Panc1 (cell line): ENCODE results near the gene GAB1. TPM values are rescaled to one million over a fixed set of nuclear protein-coding genes. Genes with fewer than 3 reads are reported as not detected.

ENCODE experiments used
- ATAC-seq: fragments of 200-7000 bp; cut with Tn5 transposase; 2 replicates; pipeline ENCODE4 v1.9.1; 2020; ENCODE audit warnings: mild to moderate bottlenecking, moderate library complexity
- BruUV-seq: library from RNA; stranded (reverse); fragments of 400-500 nt; replicated peaks from 2 replicates; lab custom pipeline; 2021; lab: Mats Ljungman, UMichigan
- CTCF ChIA-PET: fragments of 300-600 bp; sonication (Branson Sonifier 250); formaldehyde crosslinking; loops from one replicate; lab custom pipeline; 2022; ENCODE audit warnings: antibody characterized with exemption; lab: Charles Lee
- POLR2A ChIA-PET: fragments of 300-600 bp; sonication (Branson Sonifier 250); formaldehyde crosslinking; loops from one replicate; lab custom pipeline; 2022; ENCODE audit warnings: antibody characterized with exemption; lab: Charles Lee
- DNase-seq: peaks from one replicate; pipeline ENCODE4 v3.0.0-alpha.2; 2010; ENCODE audit warnings: low read depth, low spot score
- H3K27ac ChIP-seq: 2 replicates; pipeline ENCODE4 v1.5.1; 2011; ENCODE audit warnings: mild to moderate bottlenecking, low read length, inconsistent platforms
- H3K27me3 ChIP-seq: fragments of 200-500 bp; sonication (Bioruptor generic); 2 replicates; pipeline ENCODE4 v1.6.0; 2014; ENCODE audit warnings: low read length, inconsistent platforms; ENCODE audit not compliant: control insufficient read depth, insufficient read depth
- H3K36me3 ChIP-seq: fragments of 200-500 bp; sonication (Bioruptor generic); 2 replicates; pipeline ENCODE4 v1.5.1; 2014; ENCODE audit warnings: inconsistent platforms, mild to moderate bottlenecking, low read length, moderate library complexity; ENCODE audit not compliant: control insufficient read depth, insufficient read depth
- H3K4me1 ChIP-seq: 2 replicates; pipeline ENCODE4 v1.5.1; 2011; ENCODE audit warnings: inconsistent platforms, mild to moderate bottlenecking, low read length, moderate library complexity; ENCODE audit not compliant: control insufficient read depth, insufficient read depth
- H3K4me3 ChIP-seq, 2 experiments: 2 replicates each; pipeline ENCODE4 v1.5.1; 2011 to 2012; ENCODE audit warnings: low read depth in 2 of 2, low read length in 2 of 2, mild to moderate bottlenecking in 2 of 2, inconsistent platforms in 1 of 2, moderate library complexity in 1 of 2
- H3K9me3 ChIP-seq: fragments of 200-500 bp; sonication (Bioruptor generic); 2 replicates; pipeline ENCODE4 v1.5.1; 2014; ENCODE audit warnings: low read depth, mild to moderate bottlenecking, inconsistent platforms, low read length, moderate library complexity; ENCODE audit not compliant: control insufficient read depth, insufficient read depth
- POLR2AphosphoS5 ChIP-seq: IDR thresholded peaks from 2 replicates; pipeline ENCODE4 v1.6.1; 2012; ENCODE audit warnings: mild to moderate bottlenecking, low read depth, low read length, moderate library complexity
- SIN3A ChIP-seq: IDR thresholded peaks from 2 replicates; pipeline ENCODE4 v1.6.1; 2012; ENCODE audit warnings: low read depth, mild to moderate bottlenecking, low read length, moderate library complexity, borderline replicate concordance; ENCODE audit not compliant: insufficient read depth
- TCF7L2 ChIP-seq: IDR thresholded peaks from 2 replicates; pipeline ENCODE4 v1.6.1; 2011; ENCODE audit warnings: mild to moderate bottlenecking, low read depth, low read length, inconsistent platforms
- in situ Hi-C: cut with HindIII; loops from 2 replicates; pipeline ENCODE4 v1.10.0; 2016; ENCODE audit warnings: low sequenced_read_pairs, low pct_unique_long_range_greater_than_20kb
- intact Hi-C: fragments of 100-400 bp; cut with micrococcal nuclease; formaldehyde crosslinking; loops from one replicate; pipeline ENCODE4 v1.10.0; 2022; ENCODE audit not compliant: unreplicated experiment
- total RNA-seq: library from RNA; stranded (reverse); gene quantifications from one replicate; pipeline ENCODE4 v1.2.1, GENCODE V29; 2021; ENCODE audit not compliant: unreplicated experiment
- TF ChIP-seq, protein P1 (sequence below): fragments of 450-650 bp; IDR thresholded peaks from 2 replicates; pipeline ENCODE4 v1.5.1; 2017; ENCODE audit warnings: mild to moderate bottlenecking
- TF ChIP-seq, protein P2 (sequence below), 2 experiments: IDR thresholded peaks; 2 replicates each; pipeline ENCODE4 v1.6.1; 2011 to 2012; ENCODE audit warnings: low read depth in 2 of 2, control low read depth in 1 of 2, low read length in 1 of 2, mild to moderate bottlenecking in 1 of 2, moderate library complexity in 1 of 2; ENCODE audit not compliant: insufficient read depth in 1 of 2

Gene GAB1
- total RNA-seq, 1 experiment from 2014 or later: 2.8 TPM

DNA sequence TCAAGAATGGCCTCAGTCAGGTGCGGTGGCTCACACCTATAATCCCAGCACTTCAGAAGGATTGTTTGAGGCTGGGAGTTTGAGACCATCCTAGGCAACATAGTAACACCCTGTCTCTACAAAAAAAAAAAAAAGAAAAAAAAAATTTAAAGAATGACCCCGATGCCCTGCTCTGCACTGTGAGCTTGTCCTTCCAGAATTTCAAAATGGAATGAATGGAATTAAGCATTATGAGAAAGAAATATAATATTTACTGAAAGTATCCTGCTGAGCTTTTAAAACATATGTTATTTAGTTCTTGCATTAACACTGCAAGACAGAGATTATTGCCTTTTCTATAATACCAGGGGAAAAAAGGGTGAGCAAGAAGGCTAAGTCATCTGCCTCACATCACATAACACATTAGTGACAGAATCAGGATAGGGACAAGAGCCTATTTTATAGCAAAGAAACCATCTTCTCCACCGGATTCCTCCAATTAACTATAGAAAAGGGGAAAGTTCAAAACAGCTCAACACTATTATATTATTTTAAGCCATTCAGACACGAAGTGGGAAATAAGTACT, 41.9 kb upstream of the GAB1 start:
- intact Hi-C loops: no loop called here
- Histone ChIP-seq H3K4me1 (no peaks in the 10 kb centered on the region), H3K27me3 (no peaks in the 10 kb centered on the region), H3K27ac (no peak overlapping the region), H3K9me3 (no peaks in the 10 kb centered on the region), H3K4me3 (no peak overlapping the region), H3K36me3 (no peaks in the 10 kb centered on the region)
- ATAC-seq (no peak), DNase-seq (no peak)
- no peak for TF ChIP-seq POLR2AphosphoS5
- TF ChIP-seq TCF7L2: no peak
- TF ChIP-seq, protein P1, sequence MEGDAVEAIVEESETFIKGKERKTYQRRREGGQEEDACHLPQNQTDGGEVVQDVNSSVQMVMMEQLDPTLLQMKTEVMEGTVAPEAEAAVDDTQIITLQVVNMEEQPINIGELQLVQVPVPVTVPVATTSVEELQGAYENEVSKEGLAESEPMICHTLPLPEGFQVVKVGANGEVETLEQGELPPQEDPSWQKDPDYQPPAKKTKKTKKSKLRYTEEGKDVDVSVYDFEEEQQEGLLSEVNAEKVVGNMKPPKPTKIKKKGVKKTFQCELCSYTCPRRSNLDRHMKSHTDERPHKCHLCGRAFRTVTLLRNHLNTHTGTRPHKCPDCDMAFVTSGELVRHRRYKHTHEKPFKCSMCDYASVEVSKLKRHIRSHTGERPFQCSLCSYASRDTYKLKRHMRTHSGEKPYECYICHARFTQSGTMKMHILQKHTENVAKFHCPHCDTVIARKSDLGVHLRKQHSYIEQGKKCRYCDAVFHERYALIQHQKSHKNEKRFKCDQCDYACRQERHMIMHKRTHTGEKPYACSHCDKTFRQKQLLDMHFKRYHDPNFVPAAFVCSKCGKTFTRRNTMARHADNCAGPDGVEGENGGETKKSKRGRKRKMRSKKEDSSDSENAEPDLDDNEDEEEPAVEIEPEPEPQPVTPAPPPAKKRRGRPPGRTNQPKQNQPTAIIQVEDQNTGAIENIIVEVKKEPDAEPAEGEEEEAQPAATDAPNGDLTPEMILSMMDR: no peak
- no peak for TF ChIP-seq SIN3A
- TF ChIP-seq, protein P2, sequence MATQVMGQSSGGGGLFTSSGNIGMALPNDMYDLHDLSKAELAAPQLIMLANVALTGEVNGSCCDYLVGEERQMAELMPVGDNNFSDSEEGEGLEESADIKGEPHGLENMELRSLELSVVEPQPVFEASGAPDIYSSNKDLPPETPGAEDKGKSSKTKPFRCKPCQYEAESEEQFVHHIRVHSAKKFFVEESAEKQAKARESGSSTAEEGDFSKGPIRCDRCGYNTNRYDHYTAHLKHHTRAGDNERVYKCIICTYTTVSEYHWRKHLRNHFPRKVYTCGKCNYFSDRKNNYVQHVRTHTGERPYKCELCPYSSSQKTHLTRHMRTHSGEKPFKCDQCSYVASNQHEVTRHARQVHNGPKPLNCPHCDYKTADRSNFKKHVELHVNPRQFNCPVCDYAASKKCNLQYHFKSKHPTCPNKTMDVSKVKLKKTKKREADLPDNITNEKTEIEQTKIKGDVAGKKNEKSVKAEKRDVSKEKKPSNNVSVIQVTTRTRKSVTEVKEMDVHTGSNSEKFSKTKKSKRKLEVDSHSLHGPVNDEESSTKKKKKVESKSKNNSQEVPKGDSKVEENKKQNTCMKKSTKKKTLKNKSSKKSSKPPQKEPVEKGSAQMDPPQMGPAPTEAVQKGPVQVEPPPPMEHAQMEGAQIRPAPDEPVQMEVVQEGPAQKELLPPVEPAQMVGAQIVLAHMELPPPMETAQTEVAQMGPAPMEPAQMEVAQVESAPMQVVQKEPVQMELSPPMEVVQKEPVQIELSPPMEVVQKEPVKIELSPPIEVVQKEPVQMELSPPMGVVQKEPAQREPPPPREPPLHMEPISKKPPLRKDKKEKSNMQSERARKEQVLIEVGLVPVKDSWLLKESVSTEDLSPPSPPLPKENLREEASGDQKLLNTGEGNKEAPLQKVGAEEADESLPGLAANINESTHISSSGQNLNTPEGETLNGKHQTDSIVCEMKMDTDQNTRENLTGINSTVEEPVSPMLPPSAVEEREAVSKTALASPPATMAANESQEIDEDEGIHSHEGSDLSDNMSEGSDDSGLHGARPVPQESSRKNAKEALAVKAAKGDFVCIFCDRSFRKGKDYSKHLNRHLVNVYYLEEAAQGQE (IDR thresholded peaks at IDR 0.05; ENCODE audit: insufficient read depth in 1 of 2, low read depth in 2 of 2, low read length in 1 of 2): no peak
- ChIA-PET POLR2A (no interaction called here), CTCF (no interaction called here)
- in situ Hi-C loops: no loop called here
- no TSS peak for BruUV-seq

DNA sequence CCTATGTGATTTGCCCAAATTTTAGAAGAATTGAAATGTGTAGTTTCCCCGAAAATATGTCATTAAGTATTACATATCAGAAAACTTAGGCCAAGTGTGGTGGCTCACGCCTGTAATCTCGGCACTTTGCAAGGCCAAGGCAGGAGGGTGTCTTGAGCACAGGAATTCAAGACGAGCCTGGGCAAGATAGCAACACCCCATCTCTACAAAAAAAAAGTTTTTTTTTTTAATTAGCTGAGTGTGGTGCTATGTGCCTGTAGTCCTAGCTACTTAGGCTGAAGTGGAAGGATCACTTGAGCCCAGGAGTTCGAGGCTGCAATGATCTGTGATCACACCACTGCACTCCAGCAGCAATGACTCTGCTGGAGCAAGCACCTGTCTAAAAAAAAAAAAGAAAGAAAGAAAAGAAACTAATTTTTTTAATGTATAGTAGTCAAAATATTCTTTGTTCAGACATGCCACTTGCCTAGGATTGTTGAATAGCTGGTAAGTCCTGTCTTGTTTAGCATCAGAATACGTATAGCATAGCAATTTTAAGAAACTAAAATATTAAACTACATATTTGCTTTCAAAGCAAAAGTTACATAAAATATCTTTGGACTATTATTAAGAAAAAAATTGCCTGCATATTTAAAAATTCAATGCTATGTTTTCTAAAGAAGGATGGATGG, 40.1 kb upstream of the GAB1 start:
- Histone ChIP-seq H3K27ac (no peak overlapping the region), H3K36me3 (no peaks in the 10 kb centered on the region), H3K27me3 (no peaks in the 10 kb centered on the region), H3K9me3 (no peaks in the 10 kb centered on the region), H3K4me3 (no peak overlapping the region), H3K4me1 (no peaks in the 10 kb centered on the region)
- ChIA-PET CTCF (no interaction called here), POLR2A (no interaction called here)
- ATAC-seq: no peak
- intact Hi-C loops (no loop called here), in situ Hi-C loops (no loop called here)
- no peak for DNase-seq
- no TSS peak for BruUV-seq
- TF ChIP-seq, protein P1: no peak
- TF ChIP-seq SIN3A: no peak
- TF ChIP-seq TCF7L2: no peak
- TF ChIP-seq POLR2AphosphoS5: no peak
- TF ChIP-seq, protein P2 (IDR thresholded peaks at IDR 0.05; ENCODE audit: insufficient read depth in 1 of 2, low read depth in 2 of 2, low read length in 1 of 2): no peak
